ENCODE data around the gene PNPLA2.

The PNPLA2 gene

GRCh38 chr11:818396-819128 is at the start of gene PNPLA2:
Gene PNPLA2, plus strand, starts transcription at chr11:818914. Its CDS starts 805 bp downstream, at chr11:819719.
- peak; percentile 0 for ATAC-seq
- H3K9me3 Mint-ChIP-seq: no peaks in the 10 kb centered on the region
- peaks cover 6% of the 10 kb centered on the region for H3K36me3 Mint-ChIP-seq
- peak within 1 kb of the TSS; percentile 85 for H3K4me3 Mint-ChIP-seq
- no peaks in the 10 kb centered on the region for H3K27me3 Mint-ChIP-seq
- H3K27ac Mint-ChIP-seq: peak within 1 kb of the TSS; percentile 85
- peaks cover 32% of the 10 kb centered on the region for H3K4me1 Mint-ChIP-seq

- Mint-ChIP-seq H3K4me3 (no peak overlapping the region), H3K36me3 (peaks cover 23% of the 10 kb centered on the region), H3K9me3 (no peaks in the 10 kb centered on the region), H3K27me3 (no peaks in the 10 kb centered on the region), H3K27ac (no peak overlapping the region), H3K4me1 (peaks cover 17% of the 10 kb centered on the region)
- ATAC-seq: no peak
Measured at GRCh38 chr11:769887-770641, 48.6 kb upstream of the PNPLA2 start.

- H3K27me3 Mint-ChIP-seq: no peaks in the 10 kb centered on the region
- H3K27ac Mint-ChIP-seq: no peak overlapping the region
- H3K9me3 Mint-ChIP-seq: no peaks in the 10 kb centered on the region
- peaks cover 26% of the 10 kb centered on the region for H3K4me1 Mint-ChIP-seq
- ATAC-seq: no peak
- peaks cover 23% of the 10 kb centered on the region for H3K36me3 Mint-ChIP-seq
- H3K4me3 Mint-ChIP-seq: no peak overlapping the region
Measured at GRCh38 chr11:770642-771616, 47.8 kb upstream of the PNPLA2 start.

- no peak for ATAC-seq
- peaks cover 23% of the 10 kb centered on the region for H3K36me3 Mint-ChIP-seq
Measured at GRCh38 chr11:771617-772204, 47.0 kb upstream of the PNPLA2 start.

GRCh38 chr11:772429-773390 is 46.0 kb upstream of the PNPLA2 start:
- Mint-ChIP-seq H3K27ac (no peak overlapping the region), H3K27me3 (no peaks in the 10 kb centered on the region), H3K9me3 (no peaks in the 10 kb centered on the region), H3K4me1 (peaks cover 35% of the 10 kb centered on the region), H3K36me3 (peaks cover 23% of the 10 kb centered on the region), H3K4me3 (no peak overlapping the region)
- no peak for ATAC-seq

More at GRCh38 chr11:771617-772204, 47.0 kb upstream of the PNPLA2 start:
- Mint-ChIP-seq H3K27ac (no peak overlapping the region), H3K4me1 (peaks cover 34% of the 10 kb centered on the region), H3K27me3 (no peaks in the 10 kb centered on the region), H3K4me3 (no peak overlapping the region), H3K9me3 (no peaks in the 10 kb centered on the region)

- peaks cover 23% of the 10 kb centered on the region for H3K36me3 Mint-ChIP-seq
- H3K4me1 Mint-ChIP-seq: peaks cover 35% of the 10 kb centered on the region
- H3K27me3 Mint-ChIP-seq: no peaks in the 10 kb centered on the region
- no peak overlapping the region for H3K4me3 Mint-ChIP-seq
- no peak for ATAC-seq
- H3K9me3 Mint-ChIP-seq: no peaks in the 10 kb centered on the region
- H3K27ac Mint-ChIP-seq: no peak overlapping the region
Measured at GRCh38 chr11:773425-773824, 45.3 kb upstream of the PNPLA2 start.

- Mint-ChIP-seq H3K9me3 (no peaks in the 10 kb centered on the region), H3K27ac (no peak overlapping the region)
Measured at GRCh38 chr11:773830-774229, 44.9 kb upstream of the PNPLA2 start.

GRCh38 chr11:774873-775592 is 43.7 kb upstream of the PNPLA2 start:
- H3K4me1 Mint-ChIP-seq: peaks cover 49% of the 10 kb centered on the region
- peak overlapping the region; percentile 26 for H3K4me3 Mint-ChIP-seq
- no peak for ATAC-seq
- H3K27ac Mint-ChIP-seq: peak overlapping the region; percentile 84
- H3K27me3 Mint-ChIP-seq: no peaks in the 10 kb centered on the region
- no peaks in the 10 kb centered on the region for H3K9me3 Mint-ChIP-seq
- peaks cover 17% of the 10 kb centered on the region for H3K36me3 Mint-ChIP-seq

More at GRCh38 chr11:773830-774229, 44.9 kb upstream of the PNPLA2 start:
- Mint-ChIP-seq H3K4me1 (peaks cover 38% of the 10 kb centered on the region), H3K27me3 (no peaks in the 10 kb centered on the region), H3K4me3 (no peak overlapping the region), H3K36me3 (peaks cover 23% of the 10 kb centered on the region)
- no peak for ATAC-seq

GRCh38 chr11:776263-776560 is 42.5 kb upstream of the PNPLA2 start:
- Mint-ChIP-seq H3K4me1 (peaks cover 49% of the 10 kb centered on the region), H3K27ac (peak overlapping the region; percentile 84), H3K4me3 (peak overlapping the region; percentile 86), H3K9me3 (no peaks in the 10 kb centered on the region), H3K36me3 (peaks cover 7% of the 10 kb centered on the region), H3K27me3 (no peaks in the 10 kb centered on the region)
- no peak for ATAC-seq

- Mint-ChIP-seq H3K4me3 (peak overlapping the region; percentile 86), H3K36me3 (peaks cover 7% of the 10 kb centered on the region), H3K9me3 (no peaks in the 10 kb centered on the region), H3K4me1 (peaks cover 49% of the 10 kb centered on the region), H3K27me3 (no peaks in the 10 kb centered on the region), H3K27ac (peak overlapping the region; percentile 84)
- peak; percentile 62 for ATAC-seq
Measured at GRCh38 chr11:776561-777287, 42.0 kb upstream of the PNPLA2 start.

GRCh38 chr11:777288-778255 is 41.1 kb upstream of the PNPLA2 start, which contains the start of gene GATD1:
Gene GATD1, minus strand, starts transcription at chr11:777487. Its CDS starts 25 bp downstream, at chr11:777462.
- peaks cover 7% of the 10 kb centered on the region for H3K36me3 Mint-ChIP-seq
- H3K27ac Mint-ChIP-seq: peak within 1 kb of the TSS; percentile 84
- H3K9me3 Mint-ChIP-seq: no peaks in the 10 kb centered on the region
- H3K4me3 Mint-ChIP-seq: peak within 1 kb of the TSS; percentile 86
- ATAC-seq: peak; percentile 87
- H3K4me1 Mint-ChIP-seq: peaks cover 49% of the 10 kb centered on the region
- no peaks in the 10 kb centered on the region for H3K27me3 Mint-ChIP-seq

All from stimulated activated memory B cell treated with anti-CD40 and anti-IgM and Interleukin-4, amounts not matched to agents 10 μg/mL and 1 μg/mL and 100 μg/mL, for 72 hours (primary cell).